Measurements from ENCODE around the gene SH3YL1.

SH3YL1 gene

GRCh38 chr2:211486-212184, 52.2 kb downstream of the SH3YL1 start:
- no peak for DNase-seq

DNA sequence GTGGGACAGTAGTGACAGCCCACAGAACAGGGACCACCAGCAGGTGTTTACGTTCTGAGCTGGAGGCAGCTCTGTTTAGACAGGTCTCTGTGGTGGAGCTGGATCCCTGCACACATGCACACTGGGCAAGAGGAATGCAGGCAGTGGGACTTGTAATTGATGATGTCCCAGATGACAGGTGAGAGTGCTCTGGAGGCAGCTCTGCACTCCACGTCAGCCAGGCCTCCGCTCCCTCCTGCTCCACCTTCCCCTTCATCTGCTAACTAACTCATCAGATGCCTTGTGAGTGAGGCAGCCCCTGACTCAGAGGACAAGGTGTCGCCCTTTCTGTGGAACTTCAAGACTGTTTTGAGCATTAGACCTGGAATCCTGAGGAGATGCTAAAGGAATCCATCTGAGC, 53.2 kb downstream of the SH3YL1 start:
- no peak for DNase-seq

- no peak for DNase-seq
These were observed 54.4 kb downstream of the SH3YL1 start for GRCh38 chr2:209470-209869.

DNA sequence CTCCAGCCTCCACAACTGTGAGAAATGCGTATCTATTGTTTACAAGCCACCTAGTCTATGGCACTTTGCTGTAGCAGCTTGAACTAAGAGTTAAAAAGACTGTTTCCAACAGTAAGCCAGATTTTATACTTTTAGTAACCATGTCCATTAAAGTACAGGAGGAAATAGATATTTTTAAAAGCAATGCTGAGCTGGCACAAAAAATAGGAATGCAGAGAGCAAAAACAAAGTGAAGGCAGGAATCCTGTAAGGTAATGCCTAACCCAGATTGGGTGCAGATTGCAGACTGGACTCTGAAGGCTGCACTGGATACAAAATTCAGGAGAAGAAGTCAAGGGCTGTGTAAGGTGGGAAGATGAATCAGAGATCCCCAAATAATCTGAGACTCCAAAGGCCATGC, 55.5 kb downstream of the SH3YL1 start:
- no peak for DNase-seq

- no peak for DNase-seq
These were observed 59.8 kb downstream of the SH3YL1 start for GRCh38 chr2:203984-204383.

- no peak for DNase-seq
These were observed 60.4 kb downstream of the SH3YL1 start for GRCh38 chr2:203401-203800.

- no peak for DNase-seq
These were observed 60.9 kb downstream of the SH3YL1 start for GRCh38 chr2:202945-203344.

- DNase-seq, result no peak
These were observed 62.0 kb downstream of the SH3YL1 start for GRCh38 chr2:201648-202433.

GRCh38 chr2:199041-199966, 64.5 kb downstream of the SH3YL1 start:
- no peak for DNase-seq

GRCh38 chr2:196406-196805, 67.4 kb downstream of the SH3YL1 start:
- no peak for DNase-seq

- DNase-seq, result no peak
These were observed 67.9 kb downstream of the SH3YL1 start for GRCh38 chr2:195932-196331.

DNA sequence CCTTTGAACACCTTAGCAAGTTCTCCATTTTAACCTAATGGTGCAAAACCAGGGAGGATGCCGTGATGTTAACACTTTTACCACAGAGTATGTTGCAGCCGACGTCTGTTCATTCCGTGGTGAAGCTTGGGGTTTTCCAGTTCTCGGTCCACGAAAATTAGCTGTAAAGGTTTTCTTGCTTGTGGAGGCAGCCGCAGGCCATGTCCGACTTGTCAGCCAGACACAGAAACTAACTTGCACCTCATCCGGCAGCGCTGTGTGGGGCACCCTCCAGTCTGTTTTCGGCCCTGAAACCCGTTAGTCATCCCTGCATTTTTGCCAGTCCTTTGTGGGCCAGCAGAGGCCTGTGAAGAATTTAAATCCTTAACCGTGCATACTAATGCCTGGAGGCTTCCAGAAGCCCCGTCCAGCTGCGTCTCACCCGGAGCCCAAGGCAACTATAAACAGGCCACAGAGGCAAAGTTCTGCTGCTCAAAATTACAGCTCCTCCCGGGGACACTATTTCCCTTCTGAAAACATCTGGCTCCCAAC, 70.6 kb downstream of the SH3YL1 start:
- DNase-seq, result no peak

DNA sequence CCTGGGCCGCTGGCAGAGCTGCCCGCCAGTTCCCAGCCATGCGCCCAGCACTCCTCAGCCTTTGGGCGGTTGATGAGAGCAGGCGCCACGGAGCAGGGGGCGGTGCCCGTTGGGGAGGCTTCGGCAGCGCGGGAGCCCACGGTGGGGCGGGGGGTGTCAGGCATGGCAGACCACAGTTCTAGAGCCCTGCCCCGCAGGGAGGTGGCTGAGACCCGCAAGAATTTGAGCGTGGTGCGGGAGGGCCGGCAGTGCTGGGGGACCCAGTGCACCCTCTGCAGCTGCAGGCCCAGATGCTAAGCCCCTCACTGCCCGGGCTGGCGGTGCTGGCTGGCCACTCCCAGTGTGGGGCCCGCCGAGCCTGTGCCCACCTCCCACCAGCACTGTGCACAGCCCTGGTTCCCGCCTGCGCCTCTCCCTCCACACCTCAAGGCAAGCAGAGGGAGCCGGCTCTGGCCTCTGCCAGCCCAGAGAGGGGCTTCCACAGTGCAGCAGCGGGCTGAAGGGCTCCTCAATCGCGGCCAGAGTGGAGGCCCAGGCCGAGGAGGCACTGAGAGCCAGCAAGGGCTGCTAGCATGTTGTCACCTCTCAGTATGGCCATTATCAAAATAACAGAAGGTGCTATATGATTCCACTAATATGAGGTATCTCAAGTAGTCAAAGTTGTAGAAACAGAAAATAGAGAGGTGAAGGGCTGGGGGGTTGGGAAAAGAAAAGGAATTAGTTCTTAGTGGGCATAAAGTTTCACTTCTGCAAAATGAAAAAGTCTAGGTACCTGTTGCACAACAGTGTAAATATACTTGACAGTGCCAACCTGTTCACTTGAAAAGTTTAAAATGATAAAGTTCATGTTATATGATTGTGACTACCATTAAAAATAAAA, 72.3 kb downstream of the SH3YL1 start:
- DNase-seq, result no peak

DNA sequence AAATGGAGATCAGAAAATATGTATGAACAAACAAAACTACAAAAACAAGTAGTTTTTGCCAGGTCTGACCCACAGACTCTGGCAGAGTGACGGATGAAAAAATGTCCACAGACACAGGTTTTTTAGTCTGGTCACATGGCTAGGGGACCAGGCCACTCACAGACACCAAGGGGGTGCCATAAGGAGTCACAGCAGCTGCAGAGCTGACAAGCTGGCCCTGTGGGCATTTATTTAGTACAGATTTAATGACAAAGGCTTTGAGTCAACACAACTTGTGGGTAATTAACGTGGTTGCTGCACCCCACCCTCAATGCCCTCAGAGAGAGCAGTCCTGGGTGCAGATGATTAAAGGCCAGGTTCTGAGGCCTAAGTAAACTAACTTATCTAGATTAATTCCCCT, 76.0 kb downstream of the SH3YL1 start:
- DNase-seq, result no peak

DNA sequence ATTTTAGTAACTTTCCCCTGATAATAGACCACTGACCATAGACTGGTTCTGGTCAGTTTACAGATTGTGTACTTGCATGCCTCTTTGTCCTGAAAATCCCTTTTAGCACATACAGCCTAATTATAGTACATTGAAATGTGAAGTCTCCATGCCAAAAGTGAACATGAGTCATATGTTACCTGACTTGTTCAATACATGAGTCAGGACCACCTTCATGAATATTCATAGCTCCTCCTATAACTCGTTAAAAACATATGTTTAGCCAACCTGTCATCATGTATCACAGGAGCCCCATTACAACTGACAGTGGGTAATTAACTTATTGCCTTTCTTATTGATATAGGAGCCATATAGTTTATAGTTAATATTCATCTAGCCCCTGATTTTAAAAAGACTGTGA, 78.6 kb downstream of the SH3YL1 start:
- no peak for DNase-seq

GRCh38 chr2:184695-185094, 79.1 kb downstream of the SH3YL1 start:
- no peak for DNase-seq

DNA sequence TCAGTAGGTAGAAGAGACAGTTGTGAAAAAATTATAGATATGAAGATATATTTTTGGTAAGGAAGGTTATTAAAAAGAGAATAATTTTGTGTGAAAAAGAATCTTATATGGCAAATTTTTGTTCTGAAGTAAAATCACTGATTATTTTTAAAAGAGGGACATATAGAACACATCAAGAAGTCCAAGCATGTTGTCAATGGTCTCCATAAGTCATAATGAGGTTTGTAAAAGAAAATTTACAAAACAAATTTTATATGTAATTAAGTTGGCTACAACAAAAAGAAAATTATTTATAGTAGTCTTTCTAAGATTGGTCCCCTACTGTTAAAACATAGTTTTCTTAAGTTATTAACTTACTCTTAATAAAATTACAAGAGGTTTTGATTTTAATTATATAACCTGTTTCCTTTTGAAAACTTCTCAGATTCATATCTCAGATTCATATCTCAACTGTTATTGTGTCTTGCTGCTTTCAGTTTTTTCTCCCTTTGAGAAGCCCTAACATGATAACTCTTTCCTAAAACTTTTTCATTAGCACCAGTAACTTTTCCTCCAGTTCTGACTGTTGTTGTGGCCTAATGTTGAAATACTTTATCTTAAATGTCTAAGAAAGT, 81.2 kb downstream of the SH3YL1 start:
- no peak for DNase-seq

DNA sequence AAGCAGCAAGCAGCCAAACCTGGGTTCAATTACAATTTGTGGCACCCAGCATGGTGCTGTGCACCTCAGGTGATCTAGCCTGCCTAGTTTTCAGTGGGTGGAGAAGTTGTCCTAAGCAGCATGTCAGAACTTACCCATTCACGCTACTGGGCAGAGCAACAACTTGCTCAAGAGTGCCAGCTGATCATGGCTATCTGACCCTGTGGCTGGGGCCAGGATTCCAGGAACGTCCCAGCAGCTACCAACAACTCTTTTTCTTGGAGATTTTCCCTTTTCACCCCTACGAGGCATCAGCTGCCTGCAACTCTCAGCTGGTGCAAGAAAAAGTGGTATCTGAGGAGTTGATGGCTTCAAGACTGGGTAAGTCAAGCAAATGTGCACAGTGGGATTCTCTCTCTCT, 83.5 kb downstream of the SH3YL1 start:
- DNase-seq, result no peak

DNA sequence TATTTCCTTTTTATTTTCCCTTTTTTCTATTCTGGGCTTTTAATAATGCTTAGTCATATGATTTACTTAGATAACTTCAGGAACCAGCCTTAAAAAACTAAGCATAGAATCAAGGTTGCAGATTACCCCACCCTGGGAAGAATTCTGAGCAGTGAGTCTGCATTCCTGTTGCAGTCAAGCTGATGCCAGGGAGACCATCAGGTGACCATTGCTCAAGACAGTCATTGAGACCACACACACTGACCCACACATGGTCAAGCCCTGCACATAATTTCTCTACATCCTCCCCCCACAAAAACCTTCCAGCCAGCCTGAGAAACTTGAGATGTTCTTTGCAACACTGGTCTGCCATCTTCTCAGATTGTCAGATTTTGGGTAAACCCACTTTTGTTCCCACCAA, 83.9 kb downstream of the SH3YL1 start:
- DNase-seq, result no peak

GRCh38 chr2:177733-178132, 86.1 kb downstream of the SH3YL1 start:
- DNase-seq, result no peak

DNA sequence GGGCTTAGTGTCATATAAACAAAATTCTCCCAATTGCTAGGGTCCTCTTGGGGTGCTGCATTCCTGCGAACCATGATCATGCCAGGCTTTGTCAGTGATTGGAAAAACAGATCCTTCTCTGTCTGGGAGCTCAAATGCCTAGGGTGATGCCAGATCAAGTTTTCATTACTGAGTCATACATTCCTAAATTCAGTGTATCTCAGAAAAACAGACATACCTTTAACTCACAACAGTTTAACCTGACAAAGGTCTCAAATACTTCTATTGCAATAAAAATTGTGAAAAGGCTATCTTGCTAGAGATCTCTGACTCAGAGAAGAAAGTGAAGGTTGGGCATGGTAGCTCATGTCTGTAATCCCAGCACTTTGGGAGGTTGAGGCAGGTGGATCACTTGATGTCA, 86.9 kb downstream of the SH3YL1 start:
- no peak for DNase-seq

All from COR-L47 (cell line).